ENCODE data around the gene SH2D3C.

The SH2D3C gene

DNA sequence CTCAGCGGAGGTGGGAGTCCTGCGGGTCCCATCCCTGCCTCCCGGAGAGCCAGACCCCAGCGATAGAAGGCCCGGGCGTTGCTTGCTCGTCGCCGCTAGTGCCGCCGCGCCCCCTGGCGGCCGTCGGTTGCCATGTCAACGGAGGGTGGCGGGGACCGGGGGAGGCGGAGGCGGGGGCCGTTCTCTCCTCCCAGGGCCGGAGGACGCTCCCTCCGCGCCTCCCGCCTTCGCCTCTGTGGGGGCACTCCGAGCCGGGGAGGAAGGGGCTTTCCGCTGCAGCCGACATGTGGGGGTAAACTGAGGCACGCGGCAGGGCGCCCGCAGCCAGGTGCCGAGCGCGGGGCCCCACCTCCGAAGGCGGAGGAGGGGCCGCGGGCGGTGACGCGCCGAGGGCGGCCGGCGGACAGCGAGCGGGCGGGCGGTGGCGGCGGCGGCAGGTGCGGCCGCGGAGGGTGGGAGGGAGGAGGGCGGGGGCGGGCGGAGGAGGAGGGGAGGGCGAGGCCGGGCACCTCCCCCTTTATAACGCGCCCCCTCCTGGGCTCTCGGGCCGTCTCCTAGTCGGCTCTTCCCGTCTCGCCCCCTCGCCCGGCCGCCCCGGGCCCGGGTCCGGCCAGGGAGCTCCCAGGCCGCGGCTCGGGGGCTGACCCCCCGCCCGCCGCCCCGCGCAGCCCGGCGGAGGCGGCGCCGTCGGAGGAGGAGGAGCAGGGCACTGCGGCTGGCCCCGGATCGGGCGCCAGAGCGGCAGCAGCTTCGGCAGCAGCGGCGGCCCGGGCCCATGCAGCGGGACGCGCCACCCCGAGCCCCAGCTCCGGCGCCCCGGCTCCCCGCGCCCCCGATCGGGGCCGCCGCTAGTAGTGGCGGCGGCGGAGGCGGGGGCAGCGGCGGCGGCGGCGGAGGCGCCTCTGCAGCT is 6.8 kb upstream of the SH2D3C start:
- peak; percentile 49 to 59 for DNase-seq

DNA sequence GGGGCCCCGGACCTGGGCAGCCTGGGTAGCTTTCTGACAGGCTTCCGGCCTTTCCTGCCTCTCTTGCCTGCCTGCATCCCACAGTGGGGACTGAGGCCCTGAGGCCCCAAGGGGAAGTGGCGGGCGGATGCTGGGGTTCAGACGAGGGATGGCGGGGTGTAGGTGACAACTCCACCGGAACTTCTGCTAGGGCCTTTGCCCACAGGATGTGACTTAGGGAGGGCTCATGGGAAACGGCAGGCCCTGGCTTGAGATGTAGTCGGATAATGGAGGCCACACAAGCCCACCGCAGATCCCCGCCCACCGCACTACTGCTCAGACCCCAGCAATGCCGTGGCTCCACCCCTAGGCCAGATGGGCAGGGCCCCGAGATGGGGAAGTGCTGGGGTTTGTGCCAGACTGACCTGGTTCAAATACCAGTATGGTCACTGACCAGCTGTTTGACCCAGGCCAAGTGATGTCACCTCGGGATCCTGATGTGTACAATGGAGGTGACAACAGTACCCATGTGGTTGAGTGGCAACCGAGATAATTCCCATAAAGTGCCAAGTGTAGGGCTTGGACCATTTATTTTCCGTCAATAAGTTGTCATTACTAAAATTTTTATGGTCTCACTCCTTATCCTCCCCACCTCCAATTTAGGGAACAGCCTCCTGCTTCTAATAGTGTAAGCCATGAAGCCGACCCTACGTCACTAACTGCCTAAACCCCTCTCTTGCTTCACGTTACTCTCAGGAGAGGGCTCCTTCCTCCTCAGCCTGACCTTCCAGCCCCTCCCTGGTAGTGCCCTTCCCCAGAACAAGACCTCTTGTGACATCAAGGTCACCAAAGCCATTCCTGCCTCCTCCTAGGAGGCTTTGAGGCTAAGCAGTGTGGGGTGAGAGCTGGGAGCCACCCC is 4.9 kb upstream of the SH2D3C start:
- DNase-seq: peak; percentile 97 to 98

DNA sequence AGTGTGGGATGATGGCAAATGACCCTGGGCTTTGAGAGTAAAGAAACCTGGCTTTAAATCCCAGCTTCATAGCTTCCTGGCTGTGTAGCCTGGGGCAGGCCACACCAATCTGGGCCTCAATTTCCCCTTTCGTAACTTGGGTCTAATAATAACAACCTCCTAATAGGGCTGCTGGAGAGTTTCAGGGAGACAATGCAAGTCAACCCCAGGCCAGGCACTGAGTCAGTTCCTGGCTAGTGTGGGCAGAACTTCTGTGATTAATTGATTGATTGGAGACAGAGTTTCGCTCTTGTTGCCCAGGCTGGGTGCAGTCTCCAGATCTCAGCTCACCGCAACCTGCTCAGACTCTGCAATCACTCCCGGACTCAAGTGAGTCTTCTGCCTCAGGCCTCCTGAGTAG is 3.3 kb upstream of the SH2D3C start:
- no peak for DNase-seq

DNA sequence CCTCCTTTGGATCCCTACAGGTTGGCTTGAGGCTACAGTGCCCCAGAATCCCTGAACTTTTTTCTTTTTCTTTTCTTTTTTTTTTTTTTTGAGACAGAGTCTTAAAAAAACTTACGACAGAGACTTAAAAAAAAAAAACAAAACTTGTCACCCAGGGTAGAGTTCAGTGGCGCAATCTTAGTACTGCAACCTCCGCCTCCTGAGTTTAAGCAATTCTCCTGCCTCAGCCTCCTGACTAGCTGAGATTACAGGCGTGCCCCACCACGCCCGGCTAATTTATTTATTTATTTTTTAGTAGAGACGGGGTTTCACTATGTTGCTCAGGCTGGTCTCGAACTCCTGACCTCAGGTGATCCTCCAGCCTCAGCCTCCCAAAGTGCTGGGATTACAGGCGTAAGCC is 2.4 kb upstream of the SH2D3C start:
- peak; percentile 85 to 86 for DNase-seq

DNA sequence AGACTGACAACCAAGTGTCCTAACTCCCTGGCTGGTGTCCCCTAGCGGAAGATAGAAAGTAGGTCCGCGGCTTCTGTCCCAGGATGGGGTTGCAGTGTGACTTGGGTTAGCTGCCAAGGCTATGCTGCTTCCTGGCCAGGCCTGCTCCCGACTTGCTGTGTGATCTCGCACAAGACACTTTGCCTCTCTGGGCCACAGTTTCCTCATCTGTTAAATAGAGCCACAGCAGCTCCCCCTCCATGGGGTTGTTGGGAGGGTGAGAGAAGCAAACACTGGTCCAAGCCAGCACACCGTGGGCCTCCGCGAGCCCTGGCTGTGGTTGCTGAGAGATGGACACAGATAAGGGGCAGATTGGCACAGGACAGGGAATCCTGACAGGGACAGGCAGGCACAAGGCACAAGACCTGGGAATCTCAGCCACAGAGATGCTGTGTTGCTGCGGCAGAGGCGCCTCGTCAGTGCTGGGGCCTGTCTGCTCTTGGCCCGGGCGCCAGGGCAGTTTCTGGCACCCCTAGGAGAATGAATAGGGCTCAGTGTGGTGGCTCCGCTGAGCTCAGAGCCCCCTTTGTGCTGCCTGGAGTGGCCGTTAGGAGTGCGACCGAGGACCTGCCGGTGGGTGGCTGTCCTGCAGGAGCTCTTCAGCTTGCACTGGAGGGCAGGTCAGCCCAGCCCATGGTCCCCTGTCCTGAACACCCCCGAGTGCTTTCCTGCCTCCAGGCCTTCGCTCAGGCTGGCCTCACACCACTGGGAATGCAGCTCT is 1.8 kb upstream of the SH2D3C start:
- no peak for DNase-seq

DNA sequence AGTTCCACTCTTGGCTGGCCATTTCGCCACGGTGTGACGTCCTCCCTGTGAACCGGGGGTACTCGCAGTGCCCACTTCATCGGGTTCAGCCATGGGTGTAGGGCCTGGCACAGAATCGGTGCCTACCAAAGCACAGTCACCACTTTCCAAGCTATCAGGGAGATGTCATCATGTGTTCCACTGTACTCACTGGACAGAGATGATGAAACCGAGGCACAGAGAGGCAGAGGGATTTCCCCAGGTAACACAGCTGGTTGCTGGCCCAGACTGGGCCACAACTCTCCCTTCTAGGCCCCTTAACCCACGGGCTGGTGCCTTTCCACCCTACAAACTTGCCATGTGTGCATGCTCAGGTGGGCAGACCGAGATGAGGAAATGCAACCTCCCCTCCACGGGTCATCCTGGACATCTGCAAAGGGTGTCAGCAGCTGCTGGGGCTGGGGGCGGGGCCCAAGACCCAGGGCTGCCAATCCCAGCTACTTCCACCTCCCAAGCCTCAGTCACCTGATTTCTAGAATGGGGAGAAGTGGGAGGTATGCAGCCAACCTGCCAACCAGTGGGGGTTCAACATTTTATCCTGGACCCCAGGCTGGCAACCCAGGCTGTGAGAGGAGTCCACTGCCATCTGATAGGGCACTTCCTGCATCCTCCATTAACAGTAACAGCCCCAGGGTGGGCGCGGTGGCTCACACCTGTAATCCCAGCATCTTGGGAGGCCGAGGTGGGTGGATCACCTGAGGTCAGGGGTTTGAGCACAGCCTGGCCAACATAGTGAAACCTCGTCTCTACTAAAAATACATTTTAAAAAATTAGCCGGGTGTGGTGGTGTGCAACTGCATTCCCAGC is 893 bp upstream of the SH2D3C start:
- DNase-seq: peak; percentile 26 to 29

DNA sequence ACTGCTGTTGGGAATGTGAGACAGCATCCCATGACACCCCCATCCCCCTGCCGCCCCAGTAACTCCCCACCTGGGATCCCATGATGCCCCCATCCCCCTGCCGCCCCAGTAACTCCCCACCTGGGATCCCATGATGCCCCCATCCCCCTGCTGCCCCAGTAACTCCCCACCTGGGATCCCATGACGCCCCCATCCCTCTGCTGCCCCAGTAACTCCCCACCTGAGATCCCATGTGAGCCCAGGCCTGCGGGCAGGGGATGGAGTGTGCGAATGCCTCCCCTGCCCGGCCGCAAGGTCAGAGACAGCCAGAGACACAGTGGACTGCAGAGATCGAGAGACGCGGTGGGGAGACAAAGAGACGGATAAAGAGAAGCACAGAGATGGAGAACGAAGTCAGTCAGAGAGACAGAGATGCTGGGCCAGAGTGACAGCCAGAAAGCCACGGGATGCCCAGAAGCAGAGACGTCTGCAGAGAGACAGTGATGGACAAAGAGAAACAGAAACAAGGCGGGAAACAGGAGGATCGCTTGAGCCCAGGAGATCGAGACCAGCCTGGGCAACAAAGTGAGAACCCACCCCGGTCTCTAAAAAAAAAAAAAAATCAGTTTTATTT is 992 bp downstream of the SH2D3C start:
- no peak for DNase-seq

DNA sequence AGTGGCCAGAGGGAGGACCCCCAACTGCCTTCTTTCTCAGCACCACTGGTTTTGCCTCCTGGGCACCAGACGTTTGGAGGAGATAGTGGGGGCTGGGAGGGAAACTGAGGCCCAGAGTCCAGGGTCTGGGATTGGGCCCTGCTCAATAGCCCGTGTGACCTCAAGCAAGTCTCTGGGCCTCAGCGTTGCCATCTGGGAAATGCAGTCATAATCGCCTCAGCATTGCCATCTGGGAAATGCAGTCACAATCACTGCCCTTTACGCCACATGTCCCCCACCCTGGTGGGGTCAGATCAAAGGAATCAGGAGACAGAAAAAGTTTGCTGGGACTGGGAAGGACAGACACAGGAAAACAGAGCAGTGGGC is 1.6 kb downstream of the SH2D3C start:
- DNase-seq: no peak

DNA sequence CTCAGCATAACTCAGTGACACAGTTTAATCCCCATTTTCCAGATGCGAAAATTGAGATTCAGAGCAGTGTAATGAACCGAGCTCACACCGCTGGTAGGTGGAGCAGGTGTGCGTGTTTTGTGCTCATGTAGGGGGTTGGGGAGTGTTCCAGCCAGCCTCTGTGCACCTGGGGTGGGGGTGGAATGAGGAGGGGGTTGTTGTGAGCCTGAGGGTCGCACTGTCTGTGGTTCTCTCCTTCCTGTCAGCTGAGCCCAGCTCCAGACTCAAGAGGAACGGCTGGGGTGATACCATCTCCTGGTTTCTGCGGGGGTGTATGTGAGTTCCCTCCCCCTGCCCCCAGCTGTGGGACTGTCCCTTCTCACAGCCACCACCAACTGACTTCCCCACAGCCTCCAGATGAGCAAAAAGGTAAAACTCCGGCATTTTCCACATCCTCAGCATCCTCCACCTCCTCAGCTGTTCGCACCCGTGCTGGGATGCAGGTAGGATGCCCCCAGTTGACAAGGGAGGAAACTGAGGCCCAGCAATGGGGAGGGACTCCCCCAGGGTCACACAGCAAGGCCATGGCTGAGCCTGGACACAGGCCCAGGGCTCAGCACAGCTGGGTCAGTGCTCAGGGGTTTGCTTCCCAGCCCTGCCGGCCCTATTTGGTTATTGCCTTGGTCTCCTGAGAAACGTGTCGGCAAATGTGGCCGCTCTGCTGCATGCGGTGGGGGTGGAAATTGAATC is 2.1 kb downstream of the SH2D3C start:
- DNase-seq: peak; percentile 70

DNA sequence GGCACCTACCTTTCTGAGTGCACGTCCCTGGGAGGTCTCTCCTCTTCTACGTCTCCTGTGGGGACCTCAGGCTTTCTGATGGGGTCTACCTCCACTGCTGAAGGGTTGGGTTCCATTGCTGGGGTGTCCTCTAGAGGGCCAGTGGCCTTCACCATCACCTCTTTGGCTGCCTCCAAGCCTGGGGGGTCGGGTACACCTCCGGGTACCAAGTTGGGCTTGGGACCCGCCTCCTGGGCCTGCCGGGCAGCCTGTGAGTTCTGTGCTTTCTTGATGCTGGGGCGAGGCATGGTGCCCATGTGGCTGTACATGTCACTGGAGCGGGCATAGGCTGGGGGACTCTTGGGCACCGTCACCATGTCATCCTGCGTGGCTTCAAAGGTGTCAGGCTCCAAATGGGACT is 4.5 kb downstream of the SH2D3C start:
- DNase-seq: no peak

DNA sequence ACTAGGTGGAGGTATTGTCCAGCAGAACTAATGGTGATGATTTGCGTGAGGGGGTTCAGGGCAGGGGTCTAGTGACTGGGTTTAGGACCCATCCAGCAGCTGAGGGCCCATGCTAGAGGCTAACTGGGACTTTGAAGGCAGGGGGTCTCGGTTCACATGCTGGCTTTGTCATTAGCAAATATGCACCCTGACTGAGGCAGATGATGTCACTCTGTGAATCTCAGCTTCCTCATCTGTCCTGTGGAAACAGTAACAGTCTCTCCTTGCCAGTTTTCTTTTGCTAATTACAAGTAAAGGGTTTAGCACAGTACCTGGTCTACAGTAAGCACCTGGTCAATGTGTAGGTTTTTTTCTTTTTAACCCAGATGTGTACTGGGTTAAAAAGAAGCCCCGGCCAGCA is 5.2 kb downstream of the SH2D3C start:
- DNase-seq: peak in 1 of 2 experiments; percentile 7

DNA sequence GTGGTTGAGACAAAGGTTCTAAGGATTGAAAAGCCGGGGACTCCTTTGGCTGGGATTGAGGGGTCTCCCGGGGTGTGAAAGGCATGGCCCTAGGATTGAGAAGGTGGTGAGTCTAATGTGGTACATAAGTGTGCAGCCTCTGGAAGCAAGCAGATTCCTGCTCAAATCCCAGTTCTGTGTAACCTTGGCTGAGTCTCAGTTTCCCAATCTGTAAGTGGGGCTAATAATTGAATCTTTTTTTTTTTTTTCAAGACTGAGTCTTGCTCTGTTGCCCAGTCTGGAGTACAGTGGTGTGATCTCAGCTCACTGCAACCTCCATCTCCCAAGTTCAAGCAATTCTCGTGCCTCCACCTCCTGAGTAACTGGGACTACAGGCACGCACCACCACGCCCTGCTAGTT is 5.9 kb downstream of the SH2D3C start:
- no peak for DNase-seq

DNA sequence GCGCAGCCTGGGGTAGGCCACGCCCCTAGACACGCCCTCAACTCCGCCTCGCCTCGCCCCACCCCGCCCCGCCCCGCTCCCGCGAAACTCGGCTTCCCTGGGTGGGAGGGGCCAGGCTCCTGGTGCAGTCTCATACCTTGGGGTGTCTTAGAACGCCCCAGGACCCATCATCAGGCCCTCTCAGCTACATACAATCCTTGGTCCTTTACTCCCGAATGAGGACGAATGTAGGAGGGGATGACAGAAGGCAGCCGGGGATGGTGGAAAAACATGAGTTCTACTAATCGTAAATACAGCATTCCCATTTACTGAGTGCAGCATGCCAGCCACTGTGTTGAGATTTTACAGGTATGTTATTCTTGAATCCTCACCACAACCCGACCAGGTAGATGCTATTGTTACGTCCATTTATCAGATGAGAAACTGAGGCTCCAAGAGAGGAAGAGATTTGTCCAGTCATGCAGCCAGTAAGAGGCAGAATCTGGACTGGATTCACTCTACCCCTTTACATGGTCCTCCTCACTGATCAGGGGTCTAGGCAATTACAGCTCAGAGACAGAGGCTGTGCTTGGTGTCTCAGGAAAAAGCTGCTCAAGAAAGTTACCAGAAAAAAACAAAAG is 6.8 kb downstream of the SH2D3C start:
- DNase-seq: no peak

DNA sequence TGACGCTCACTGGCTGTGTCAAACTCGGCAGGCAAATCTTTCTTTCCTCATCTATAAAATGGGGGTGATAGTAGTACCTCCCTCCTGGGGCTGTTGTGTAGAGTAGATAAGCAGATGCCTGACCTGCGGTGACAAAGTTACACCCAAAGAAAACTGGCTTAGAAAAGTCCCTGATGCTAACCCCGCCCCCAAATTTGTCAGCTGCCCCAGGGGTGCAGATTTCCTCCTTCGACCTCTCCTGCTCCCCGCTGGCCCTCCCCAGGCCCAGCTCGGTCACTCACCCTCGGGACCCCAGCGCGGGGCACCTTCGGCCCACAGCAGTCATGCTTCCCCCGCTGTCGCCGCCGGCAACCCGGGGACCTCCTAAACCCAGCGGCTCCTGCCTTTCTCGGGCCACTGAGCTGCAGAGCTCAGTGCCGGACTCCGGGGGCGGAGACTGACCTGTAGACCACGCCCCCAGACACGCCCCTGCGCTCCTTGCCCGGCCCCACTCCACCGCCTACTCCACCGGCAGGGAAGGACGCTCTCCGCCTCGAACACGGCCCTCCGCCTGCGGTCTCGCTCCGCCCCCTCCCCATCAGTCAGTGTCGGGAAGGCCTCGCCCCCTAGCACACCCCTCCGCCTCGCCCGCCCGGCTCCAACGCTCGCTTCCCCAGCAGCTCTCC is 7.4 kb downstream of the SH2D3C start:
- peak; percentile 91 to 96 for DNase-seq

DNA sequence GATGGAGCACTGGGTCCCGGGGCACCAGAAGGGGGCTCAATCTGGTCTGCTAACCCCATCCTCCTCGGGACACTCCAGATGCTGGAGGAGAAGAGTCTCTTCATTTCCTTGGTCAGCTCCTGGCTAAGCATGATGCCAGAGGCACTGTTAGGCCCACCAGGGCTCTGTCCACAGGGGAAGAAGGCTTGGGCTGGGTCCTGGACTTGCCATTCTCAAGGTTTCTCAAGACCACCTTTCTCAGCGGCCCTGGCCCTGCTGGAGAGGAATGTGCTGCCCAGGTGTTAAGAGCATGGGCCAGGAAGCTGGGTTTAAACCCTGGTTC is 7.9 kb downstream of the SH2D3C start:
- DNase-seq: no peak

DNA sequence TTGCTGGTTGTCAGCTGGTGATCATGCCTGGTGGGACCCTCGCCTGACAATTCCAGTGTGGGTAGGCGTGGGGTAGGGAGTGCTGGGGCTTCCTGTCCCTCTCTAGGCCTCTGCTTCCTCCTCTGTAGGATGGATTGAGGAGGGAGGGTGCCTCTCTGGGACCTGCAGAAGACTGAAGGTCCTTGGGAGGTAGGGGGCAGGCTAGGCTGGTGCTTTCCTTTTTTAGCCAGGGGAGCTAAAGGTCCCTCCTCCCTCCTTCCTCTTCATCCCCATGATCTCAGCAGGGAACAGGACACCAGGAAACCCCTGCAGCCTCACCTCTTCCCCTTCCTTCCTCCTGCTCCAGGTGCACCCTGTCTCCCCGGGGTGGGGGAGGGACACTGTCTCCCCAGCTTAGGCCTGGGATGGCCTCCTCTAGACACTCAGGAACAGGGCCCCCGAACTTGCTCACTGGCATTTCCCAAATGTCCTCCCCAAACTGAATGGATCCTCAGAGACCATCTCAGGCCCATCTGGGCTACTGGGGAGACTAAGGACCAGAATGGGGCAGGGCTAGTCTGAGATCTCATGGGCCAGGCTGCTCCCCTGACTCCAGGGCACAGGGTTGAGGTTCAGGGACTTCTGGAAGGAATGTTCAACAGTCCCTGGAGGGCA is 8.4 kb downstream of the SH2D3C start:
- DNase-seq: peak in 1 of 2 experiments; percentile 14

DNA sequence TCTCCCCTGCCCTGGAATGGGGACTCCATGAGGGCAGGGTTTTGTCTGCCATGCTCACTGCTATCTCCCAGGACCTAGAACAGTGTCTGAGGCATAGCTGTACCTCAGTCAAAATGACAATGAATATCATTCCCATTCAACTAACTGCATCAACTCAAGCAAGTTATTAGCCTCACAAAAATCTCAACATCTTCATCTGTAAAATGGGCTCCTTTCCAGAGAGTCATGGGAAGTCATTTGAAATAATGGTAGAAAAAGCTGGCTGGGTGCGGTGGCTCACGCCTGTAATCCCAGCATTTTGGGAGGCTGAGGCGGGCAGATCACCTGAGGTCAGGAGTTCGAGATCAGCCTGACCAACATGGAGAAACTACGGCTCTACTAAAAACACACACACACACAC is 9.4 kb downstream of the SH2D3C start:
- DNase-seq: no peak

DNA sequence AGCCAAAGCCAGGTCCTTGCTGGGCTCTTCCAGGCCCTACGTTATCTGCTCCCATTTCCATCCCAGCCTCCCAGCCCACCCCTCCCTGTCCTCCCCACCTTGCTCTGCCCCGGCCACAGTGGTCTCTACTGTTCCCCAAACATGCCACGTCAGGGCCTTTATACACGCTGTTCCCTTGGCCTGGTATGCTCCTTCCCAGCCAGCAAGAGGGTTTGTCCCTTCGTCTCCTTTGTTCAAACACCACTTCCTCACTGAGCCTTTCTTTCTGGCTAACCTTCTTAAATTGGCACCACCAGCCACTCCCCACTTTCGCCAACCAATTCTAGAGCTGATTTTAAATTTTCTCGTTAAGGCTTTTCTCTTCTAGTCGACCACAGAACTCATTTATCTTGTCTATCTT is 9.8 kb downstream of the SH2D3C start:
- no peak for DNase-seq

DNA sequence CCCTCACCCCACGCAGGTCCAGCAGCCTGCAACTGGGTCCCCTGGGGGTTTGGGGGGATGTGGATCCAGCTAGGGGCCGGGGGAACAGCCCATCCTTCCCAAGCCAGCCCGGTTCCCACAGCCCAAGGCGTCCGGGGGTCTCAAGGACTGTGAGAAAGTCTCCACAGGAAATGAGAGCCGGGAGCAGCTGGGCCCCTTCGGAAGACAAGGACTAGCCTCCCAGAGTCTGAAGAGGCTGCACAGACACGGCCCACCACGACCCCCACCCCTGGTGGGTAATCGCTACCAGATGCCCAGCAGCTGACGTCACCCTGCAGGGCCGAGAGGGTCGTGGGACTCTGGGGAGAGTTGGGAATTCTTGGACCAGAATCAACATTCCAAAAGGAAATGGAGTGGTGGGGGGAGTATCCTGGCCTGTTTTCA is 10.5 kb downstream of the SH2D3C start:
- no peak for DNase-seq

DNA sequence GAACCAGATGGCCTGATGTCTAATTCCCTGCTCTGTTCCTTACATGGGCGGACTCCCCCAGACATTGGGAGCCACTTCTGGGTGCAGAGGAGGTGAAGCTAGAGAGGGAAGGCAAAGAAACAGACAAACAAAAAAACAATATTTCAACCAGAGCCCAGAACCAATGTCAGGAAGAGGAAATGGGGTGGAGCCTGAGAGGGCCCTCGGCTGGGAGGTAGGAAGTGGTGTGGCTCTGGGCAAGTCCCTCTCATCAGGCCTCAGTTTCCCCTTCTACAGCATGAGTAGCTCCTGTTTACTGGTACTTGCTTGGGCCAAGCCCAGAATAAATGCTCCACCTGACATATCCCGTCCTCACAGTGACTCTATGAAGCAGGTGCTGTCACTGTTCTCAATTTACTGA is 11.1 kb downstream of the SH2D3C start:
- DNase-seq: no peak

Measured in AML-193 (cell line).